H9 (cell line): ENCODE measurements around the gene SYK. TPM values are rescaled to one million over a fixed set of nuclear protein-coding genes. Genes with fewer than 3 reads are reported as not detected.

ENCODE experiments used
- DNase-seq: peaks from one replicate; pipeline ENCODE4 v3.0.0-alpha.2; 2017
- H2AFZ ChIP-seq: one replicate; pipeline ENCODE4 v1.6.1; 2013; ENCODE audit warnings: mild to moderate bottlenecking, low read length, control low read depth, moderate library complexity
- H2AK5ac ChIP-seq: 2 replicates; pipeline ENCODE4 v1.6.1; 2013; ENCODE audit warnings: low read length, control low read depth, mixed read lengths; ENCODE audit not compliant: insufficient read length
- H2BK120ac ChIP-seq: one replicate; pipeline ENCODE4 v1.6.1; 2013; ENCODE audit warnings: low read depth, mild to moderate bottlenecking, low read length, control low read depth, inconsistent platforms; ENCODE audit not compliant: poor library complexity, severe bottlenecking
- H2BK12ac ChIP-seq: 2 replicates; pipeline ENCODE4 v1.6.1; 2013; ENCODE audit warnings: low read length, control low read depth, mixed read lengths, low read depth; ENCODE audit not compliant: insufficient read length
- H2BK15ac ChIP-seq: 2 replicates; pipeline ENCODE4 v1.6.1; 2013; ENCODE audit warnings: low read depth, low read length, control low read depth
- H2BK20ac ChIP-seq: one replicate; pipeline ENCODE4 v1.6.1; 2013; ENCODE audit warnings: low read depth, mild to moderate bottlenecking, low read length, control low read depth, inconsistent platforms; ENCODE audit not compliant: poor library complexity, severe bottlenecking
- H2BK5ac ChIP-seq: 2 replicates; pipeline ENCODE4 v1.6.1; 2013; ENCODE audit warnings: low read length, control low read depth, mixed read lengths; ENCODE audit not compliant: insufficient read length
- H3K14ac ChIP-seq: 2 replicates; pipeline ENCODE4 v1.6.1; 2013; ENCODE audit warnings: low read length, control low read depth; ENCODE audit not compliant: insufficient read depth
- H3K18ac ChIP-seq: 2 replicates; pipeline ENCODE4 v1.6.1; 2013; ENCODE audit warnings: low read depth, mild to moderate bottlenecking, mixed read lengths, low read length, control low read depth; ENCODE audit not compliant: insufficient read length
- H3K23ac ChIP-seq: 2 replicates; pipeline ENCODE4 v1.6.1; 2013; ENCODE audit warnings: low read length, control low read depth, mixed read lengths, low read depth; ENCODE audit not compliant: insufficient read length
- H3K23me2 ChIP-seq: 2 replicates; pipeline ENCODE4 v1.6.1; 2013; ENCODE audit warnings: low read depth, mild to moderate bottlenecking, mixed read lengths, low read length, control low read depth; ENCODE audit not compliant: insufficient read length, poor library complexity, severe bottlenecking
- H3K27ac ChIP-seq: 2 replicates; pipeline ENCODE4 v1.5.1; 2013; ENCODE audit warnings: low read length, control low read depth, mixed read lengths, low read depth; ENCODE audit not compliant: insufficient read length
- H3K27me3 ChIP-seq: 2 replicates; pipeline ENCODE4 v1.6.1; 2013; ENCODE audit warnings: low read length, control low read depth, inconsistent platforms; ENCODE audit not compliant: insufficient read depth
- H3K4ac ChIP-seq: 2 replicates; pipeline ENCODE4 v1.6.1; 2013; ENCODE audit warnings: low read depth, mild to moderate bottlenecking, control low read depth, inconsistent platforms, low read length, moderate library complexity
- H3K4me1 ChIP-seq: 2 replicates; pipeline ENCODE4 v1.6.1; 2013; ENCODE audit warnings: low read length, control low read depth, inconsistent platforms; ENCODE audit not compliant: insufficient read depth
- H3K4me2 ChIP-seq: 2 replicates; pipeline ENCODE4 v1.6.1; 2013; ENCODE audit warnings: low read length, control low read depth, mixed read lengths; ENCODE audit not compliant: insufficient read length, insufficient read depth
- H3K56ac ChIP-seq: 2 replicates; pipeline ENCODE4 v1.6.1; 2013; ENCODE audit warnings: low read depth, mild to moderate bottlenecking, mixed read lengths, low read length, control low read depth; ENCODE audit not compliant: insufficient read length
- H3K79me1 ChIP-seq: 2 replicates; pipeline ENCODE4 v1.6.1; 2013; ENCODE audit warnings: low read depth, mild to moderate bottlenecking, moderate library complexity, low read length, control low read depth, inconsistent platforms; ENCODE audit not compliant: insufficient read depth, poor library complexity, severe bottlenecking
- H3K79me2 ChIP-seq: 2 replicates; pipeline ENCODE4 v1.6.1; 2013; ENCODE audit warnings: low read length, control low read depth, inconsistent platforms; ENCODE audit not compliant: insufficient read depth
- H3K9ac ChIP-seq: 2 replicates; pipeline ENCODE4 v1.6.1; 2013; ENCODE audit warnings: low read length, control low read depth, mixed read lengths; ENCODE audit not compliant: insufficient read length; ENCODE audit errors: extremely low read depth
- H3K9me3 ChIP-seq: one replicate; pipeline ENCODE4 v1.6.1; 2013; ENCODE audit warnings: low read depth, low read length, inconsistent platforms; ENCODE audit not compliant: control insufficient read depth
- H3T11ph ChIP-seq: one replicate; pipeline ENCODE4 v1.6.1; 2013; ENCODE audit warnings: mild to moderate bottlenecking, low read length, control low read depth, inconsistent platforms
- H4K20me1 ChIP-seq: one replicate; pipeline ENCODE4 v1.6.1; 2013; ENCODE audit not compliant: control insufficient read depth, insufficient read length, insufficient read depth
- H4K5ac ChIP-seq: 2 replicates; pipeline ENCODE4 v1.6.1; 2013; ENCODE audit warnings: low read depth, mild to moderate bottlenecking, mixed read lengths, low read length, control low read depth; ENCODE audit not compliant: insufficient read length
- H4K8ac ChIP-seq: replicated peaks from 2 replicates; pipeline ENCODE4 v1.6.1; 2013; ENCODE audit warnings: low read length, control low read depth, mixed read lengths, low read depth; ENCODE audit not compliant: insufficient read length
- H4K91ac ChIP-seq: 2 replicates; pipeline ENCODE4 v1.6.1; 2013; ENCODE audit warnings: low read depth, mild to moderate bottlenecking, moderate library complexity, mixed read lengths, low read length, control low read depth; ENCODE audit not compliant: insufficient read length
- H3K27ac Mint-ChIP-seq, 3 experiments: 2 replicates in 2 of 3; 3 replicates in 1 of 3; pipeline ENCODE4 v1.8.0; 2020 to 2021; ENCODE audit warnings: mixed read lengths in 3 of 3, mild to moderate bottlenecking in 1 of 3, moderate library complexity in 1 of 3
- H3K27me3 Mint-ChIP-seq: 2 replicates; pipeline ENCODE4 v1.8.0; 2021; ENCODE audit warnings: low read depth, mild to moderate bottlenecking, moderate library complexity, mixed read lengths
- H3K36me3 Mint-ChIP-seq, 3 experiments: 2 replicates in 2 of 3; 3 replicates in 1 of 3; pipeline ENCODE4 v1.8.0; 2020 to 2021; ENCODE audit warnings: low read depth in 3 of 3, mixed read lengths in 3 of 3; ENCODE audit not compliant: insufficient read depth in 1 of 3
- H3K4me1 Mint-ChIP-seq, 2 experiments: 2 replicates each; pipeline ENCODE4 v1.8.0; 2020; ENCODE audit warnings: mixed read lengths in 2 of 2
- H3K4me3 Mint-ChIP-seq, 2 experiments: 2 replicates in 1 of 2; 3 replicates in 1 of 2; pipeline ENCODE4 v1.8.0; 2020 to 2021; ENCODE audit warnings: mild to moderate bottlenecking in 2 of 2, mixed read lengths in 2 of 2, moderate library complexity in 1 of 2
- H3K9me3 Mint-ChIP-seq, 2 experiments: 2 replicates in 1 of 2; 3 replicates in 1 of 2; pipeline ENCODE4 v1.8.0; 2020; ENCODE audit warnings: mild to moderate bottlenecking in 2 of 2, mixed read lengths in 2 of 2, moderate library complexity in 1 of 2
- CTCF ChIP-seq: fragments of 200-600 bp; sonication (generic); conservative IDR thresholded peaks from 3 replicates; pipeline ENCODE4 v1.8.0; 2021; ENCODE audit warnings: antibody characterized with exemption, mild to moderate bottlenecking
- WGBS: extraction: QIAGEN DNeasy Blood & Tissue Kit; methylation state at CpG from one replicate; pipeline ENCODE4 v1.1.7; 2013; ENCODE audit warnings: missing lambda C conversion rate, low lambda C conversion rate, mixed read lengths; ENCODE audit not compliant: insufficient read length; ENCODE audit errors: extremely low coverage; 5-methylcytosine and 5-hydroxymethylcytosine counted together
- total RNA-seq: library from RNA; stranded (reverse); gene quantifications from 2 replicates; pipeline ENCODE4 v1.2.1, GENCODE V29; 2021

SYK gene
- total RNA-seq, 1 experiment from 2014 or later: 7.9 TPM

- H3K4me2 ChIP-seq: no peak overlapping the region
- no peak overlapping the region for H4K8ac ChIP-seq
- no CpG with 5 or more reads among the region's 3 CpGs for WGBS
- no peak overlapping the region for H3K18ac ChIP-seq
- H3K79me1 ChIP-seq: no peaks in the 10 kb centered on the region
- H2AFZ ChIP-seq: no peak overlapping the region
- no peaks in the 10 kb centered on the region for H3K27me3 ChIP-seq
- no peaks in the 10 kb centered on the region for H4K20me1 ChIP-seq
- H2BK120ac ChIP-seq: no peak overlapping the region
- H3K9ac ChIP-seq: no peak overlapping the region
- no peak overlapping the region for H3K27ac ChIP-seq
- TF ChIP-seq CTCF: no peak
- no peaks in the 10 kb centered on the region for H3K4me1 ChIP-seq
- no peak overlapping the region for H3T11ph ChIP-seq
- Mint-ChIP-seq H3K4me1 (no peaks in the 10 kb centered on the region; a peak in 3 of 4 replicates), H3K9me3 (peaks cover 44 to 46% of the 10 kb centered on the region in 2 experiments), H3K4me3 (no peak overlapping the region), H3K27ac (no peak overlapping the region), H3K27me3 (peaks cover 5% of the 10 kb centered on the region), H3K36me3 (peaks cover 5 to 34% (median 29%) of the 10 kb centered on the region in 3 experiments)
- H2BK20ac ChIP-seq: no peak overlapping the region
- H3K9me3 ChIP-seq: peaks cover 33% of the 10 kb centered on the region
- no peak overlapping the region for H3K56ac ChIP-seq
- no peaks in the 10 kb centered on the region for H3K23me2 ChIP-seq
- no peak overlapping the region for H2BK15ac ChIP-seq
- H3K14ac ChIP-seq: no peak overlapping the region
- no peak overlapping the region for H3K4ac ChIP-seq
- no peak overlapping the region for H2AK5ac ChIP-seq
- H2BK12ac ChIP-seq: no peak overlapping the region
- H3K23ac ChIP-seq: no peak overlapping the region
- H2BK5ac ChIP-seq: no peak overlapping the region
- no peak for DNase-seq
- no peaks in the 10 kb centered on the region for H3K79me2 ChIP-seq
- H4K91ac ChIP-seq: no peak overlapping the region
- no peak overlapping the region for H4K5ac ChIP-seq
These were observed 30.7 kb upstream of the SYK start for GRCh38 chr9:90770927-90771326.
